HepG2 (cell line): Measurements from ENCODE around the gene NREP. TPM values are rescaled to one million over a fixed set of nuclear protein-coding genes. Genes with fewer than 3 reads are reported as not detected.

Experiments used
- ATAC-seq: fragments of 200-7000 bp; cut with Tn5 transposase; 3 replicates; pipeline ENCODE4 v1.9.1; 2020; ENCODE audit warnings: mild to moderate bottlenecking, moderate library complexity
- BruUV-seq: library from RNA; stranded (reverse); fragments of 400-500 nt; replicated peaks from 2 replicates; lab custom pipeline; 2021; lab: Mats Ljungman, UMichigan
- CTCF ChIA-PET: fragments of 300-600 bp; formaldehyde crosslinking; extraction: SDS; loops from one replicate; lab custom pipeline; 2021; ENCODE audit warnings: low total read pairs, inconsistent platforms, low intra/inter-chr PET ratio; lab: Yijun Ruan, JAX
- POLR2A ChIA-PET: fragments of 350-600 bp; sonication (Branson Sonifier 250); formaldehyde crosslinking; loops from one replicate; lab custom pipeline; 2020; ENCODE audit warnings: antibody characterized with exemption, inconsistent platforms; lab: Yijun Ruan, JAX
- DNase-seq: peaks from one replicate; pipeline ENCODE4 v3.0.0-alpha.2; 2015; ENCODE audit warnings: low spot score
- FAIRE-seq: peaks from 3 replicates; lab custom pipeline; 2011; peaks lifted over from hg19 to GRCh38; lab: Jason Lieb, UNC
- H2AFZ ChIP-seq: one replicate; pipeline ENCODE4 v1.6.1; 2011; ENCODE audit warnings: low read length, inconsistent platforms
- H3K27ac ChIP-seq: fragments of 300-600 bp; 3 replicates; pipeline ENCODE4 v1.8.0; 2011; ENCODE audit warnings: mixed run types, mild to moderate bottlenecking, mixed read lengths, low read length, inconsistent platforms; ENCODE audit not compliant: insufficient read depth; ENCODE audit errors: extremely low read length
- H3K27me3 ChIP-seq, 2 experiments: fragments of 200-600 bp in 1 of 2; 2 replicates in 1 of 2; 3 replicates in 1 of 2; pipeline versions ENCODE4 v1.6.0 to v1.8.0; 2011; ENCODE audit warnings: low read length in 2 of 2, mild to moderate bottlenecking in 2 of 2, moderate library complexity in 2 of 2, inconsistent platforms in 1 of 2; ENCODE audit not compliant: insufficient read depth in 2 of 2, control insufficient read depth in 1 of 2
- H3K36me3 ChIP-seq, 2 experiments: fragments of 200-600 bp in 1 of 2; replicated peaks in 1 of 2; 2 replicates in 1 of 2; 3 replicates in 1 of 2; pipeline versions ENCODE4 v1.5.1 to v1.8.0; 2011; ENCODE audit warnings: low read length in 2 of 2, inconsistent platforms in 1 of 2; ENCODE audit not compliant: insufficient read depth in 2 of 2, control insufficient read depth in 1 of 2
- H3K4me1 ChIP-seq: 2 replicates; pipeline ENCODE4 v1.5.1; 2012; ENCODE audit warnings: low read length, inconsistent platforms; ENCODE audit not compliant: insufficient read depth
- H3K4me2 ChIP-seq: 2 replicates; pipeline ENCODE4 v1.6.0; 2011; ENCODE audit warnings: low read depth, low read length, inconsistent platforms
- H3K4me3 ChIP-seq, 3 experiments: fragments of 200-600 bp in 1 of 3; sonication (generic), shearing (Covaris generic) in 1 of 3; replicated peaks in 1 of 3; 2 replicates each; pipeline ENCODE4 v1.5.1; 2011 to 2016; ENCODE audit warnings: low read length in 3 of 3, inconsistent platforms in 2 of 3, low read depth in 2 of 3, mild to moderate bottlenecking in 2 of 3, control low read depth in 1 of 3, mixed read lengths in 1 of 3; ENCODE audit not compliant: insufficient read depth in 1 of 3
- H3K79me2 ChIP-seq: one replicate; pipeline ENCODE4 v1.6.1; 2011; ENCODE audit warnings: low read length, inconsistent platforms; ENCODE audit not compliant: insufficient read depth
- H3K9ac ChIP-seq: 2 replicates; pipeline ENCODE4 v1.6.0; 2011; ENCODE audit warnings: mild to moderate bottlenecking, low read depth, low read length, inconsistent platforms; ENCODE audit not compliant: insufficient read depth
- H3K9me3 ChIP-seq: 2 replicates; pipeline ENCODE4 v1.5.1; 2012; ENCODE audit warnings: mild to moderate bottlenecking, low read length
- H4K20me1 ChIP-seq: 2 replicates; pipeline ENCODE4 v1.6.0; 2011; ENCODE audit warnings: inconsistent platforms, mild to moderate bottlenecking, low read length, moderate library complexity; ENCODE audit not compliant: insufficient read depth
- CREB3 ChIP-seq: sonication (generic); formaldehyde crosslinking; IDR thresholded peaks from 2 replicates; pipeline ENCODE4 v1.5.0; 2020; ENCODE audit warnings: missing genetic modification reagents
- HHEX ChIP-seq: IDR thresholded peaks from 2 replicates; pipeline ENCODE4 v1.6.1; 2016; ENCODE audit warnings: control low read depth
- JUNB ChIP-seq: sonication (generic); formaldehyde crosslinking; IDR thresholded peaks from 2 replicates; pipeline ENCODE4 v1.8.0; 2022; ENCODE audit warnings: missing genetic modification reagents, mild to moderate bottlenecking, borderline replicate concordance
- NPAS2 ChIP-seq: sonication (generic); formaldehyde crosslinking; IDR thresholded peaks from 2 replicates; pipeline ENCODE4 v1.8.0; 2022; ENCODE audit warnings: mild to moderate bottlenecking, missing genetic modification reagents, borderline replicate concordance
- PCBP2 ChIP-seq: fragments of 200-400 bp; formaldehyde crosslinking; optimal IDR thresholded peaks from 2 replicates; pipeline ENCODE3; 2018; ENCODE audit warnings: low read length, low read depth; ENCODE audit not compliant: poor library complexity, severe bottlenecking
- ZBED4 ChIP-seq: sonication (generic); formaldehyde crosslinking; IDR thresholded peaks from 2 replicates; pipeline ENCODE4 v1.4.0; 2020; ENCODE audit warnings: missing genetic modification reagents, borderline replicate concordance
- ZC3H13 ChIP-seq: sonication (generic); formaldehyde crosslinking; IDR thresholded peaks from 2 replicates; pipeline ENCODE4 v1.8.1; 2023; ENCODE audit warnings: mild to moderate bottlenecking, missing genetic modification reagents, moderate library complexity
- ZGPAT ChIP-seq: IDR thresholded peaks from 2 replicates; pipeline ENCODE4 v1.6.1; 2016; ENCODE audit warnings: mild to moderate bottlenecking
- ZNF263 ChIP-seq: sonication (generic); formaldehyde crosslinking; IDR thresholded peaks from 2 replicates; pipeline ENCODE4 v1.4.0; 2020; ENCODE audit warnings: missing genetic modification reagents
- ZNF674 ChIP-seq: sonication (generic); formaldehyde crosslinking; IDR thresholded peaks from 2 replicates; pipeline ENCODE4 v1.5.0; 2020; ENCODE audit warnings: low read depth, mild to moderate bottlenecking, missing genetic modification reagents
- ZNF740 ChIP-seq: sonication (generic); formaldehyde crosslinking; IDR thresholded peaks from 2 replicates; pipeline ENCODE4 v1.4.0; 2020; ENCODE audit warnings: missing genetic modification reagents
- ZNF770 ChIP-seq: sonication (generic); formaldehyde crosslinking; IDR thresholded peaks from 2 replicates; pipeline ENCODE4 v1.5.0; 2020; ENCODE audit warnings: mild to moderate bottlenecking, missing genetic modification reagents
- in situ Hi-C: cut with HindIII; loops from 2 replicates; pipeline ENCODE4 v1.10.0; 2017; ENCODE audit warnings: low pct_unique_long_range_greater_than_20kb; ENCODE audit not compliant: extremely low pct_ligation_motif_present
- intact Hi-C: fragments of 100-400 bp; cut with micrococcal nuclease; formaldehyde crosslinking; loops from one replicate; pipeline ENCODE4 v1.10.0; 2022; ENCODE audit not compliant: unreplicated experiment
- polyA plus RNA-seq, 8 experiments: library from polyadenylated mRNA; depleted of rRNA in 3 of 8; stranded (reverse) in 7 of 8; unstranded in 1 of 8; fragments of >200 nt; fragmentation: Illumina TruSeq in 4 of 8; extraction: Trizol in 4 of 8; gene quantifications; 2 replicates each; pipeline versions ENCODE4 v1.2.1 to v1.2.3, GENCODE V29; 2011 to 2016; ENCODE audit warnings: low read depth in 4 of 8, missing spikeins in 1 of 8, mixed read lengths in 1 of 8; ENCODE audit not compliant: insufficient read depth in 1 of 8
- total RNA-seq, 5 experiments: library from RNA; depleted of rRNA; stranded (reverse); fragments of >200 nt; fragmentation: Illumina TruSeq; extraction: Trizol; gene quantifications; 2 replicates each; pipeline ENCODE4 v1.2.3, GENCODE V29; 2016; ENCODE audit warnings: low read depth in 1 of 5

Gene NREP
- total and polyA plus RNA-seq, 2 of the 13 experiments (the other 11 are each of a cell fraction or from before 2014, with no cell fraction given), result 40.5 to 102 TPM

- H3K36me3 ChIP-seq, result no peaks in the 10 kb centered on the region
- BruUV-seq, result no TSS peak
- H4K20me1 ChIP-seq, result no peaks in the 10 kb centered on the region
- ChIA-PET POLR2A (no interaction called here), CTCF (no interaction called here)
- in situ Hi-C loops, result no loop called here
- H3K9me3 ChIP-seq, result no peaks in the 10 kb centered on the region
- H3K27me3 ChIP-seq, result peaks cover 0 to 15% of the 10 kb centered on the region in 2 experiments; a peak in 1 of 5 replicates
- no peak for FAIRE-seq
- DNase-seq, result no peak
- ATAC-seq, result peak; percentile 59; the same call in 2 of the 3 replicates
- no peaks in the 10 kb centered on the region for H3K79me2 ChIP-seq
- TF ChIP-seq ZBED4 (CRISPR knock-in tag), result no peak
- no peak for TF ChIP-seq CREB3 (CRISPR knock-in tag)
- no peak for TF ChIP-seq ZGPAT (CRISPR knock-in tag)
- TF ChIP-seq ZNF740 (CRISPR knock-in tag), result no peak
- TF ChIP-seq ZNF674, result no peak
- TF ChIP-seq HHEX, result no peak
- TF ChIP-seq NPAS2 (CRISPR knock-in tag), result no peak
- TF ChIP-seq ZNF770, result no peak
- no peak for TF ChIP-seq JUNB (CRISPR knock-in tag)
- no peak for TF ChIP-seq ZNF263 (CRISPR knock-in tag)
- TF ChIP-seq ZC3H13 (CRISPR knock-in tag), result no peak
- TF ChIP-seq PCBP2, result no peak
- TF ChIP-seq, all 625 proteins: peak for 0
- H3K4me3 ChIP-seq, result no peak overlapping the region
- intact Hi-C loops, result no loop called here
- no peak overlapping the region for H3K9ac ChIP-seq
- no peak overlapping the region for H2AFZ ChIP-seq
- H3K27ac ChIP-seq, result no peak overlapping the region
- peaks cover 11% of the 10 kb centered on the region for H3K4me1 ChIP-seq
- H3K4me2 ChIP-seq, result no peak overlapping the region
Observed at GRCh38 chr5:111764019-111764418, 7.0 kb upstream of the NREP start.
